Small intestine (tissue), 7 donors: ENCODE data around the gene INKA1. TPM values are rescaled to one million over a fixed set of nuclear protein-coding genes. Genes with fewer than 3 reads are reported as not detected.

Source experiments
- DNase-seq, 2 donors: peaks; one replicate each; pipeline versions ENCODE4 v3.0.0 to v3.0.0-alpha.2; 2013
- FAIRE-seq: peaks from 2 replicates; lab custom pipeline; 2012; peaks lifted over from hg19 to GRCh38; lab: Jason Lieb, UNC
- H3K27ac ChIP-seq, 3 donors: one replicate each; pipeline ENCODE4 v1.5.1; 2013; ENCODE audit warnings: low read length in 2 of 3, mild to moderate bottlenecking in 2 of 3, control low read depth in 1 of 3, inconsistent platforms in 1 of 3, low read depth in 1 of 3, moderate library complexity in 1 of 3
- H3K27me3 ChIP-seq, 3 donors: one replicate each; pipeline ENCODE4 v1.6.1; 2013; ENCODE audit warnings: low read length in 3 of 3, inconsistent platforms in 1 of 3; ENCODE audit not compliant: control insufficient read depth in 3 of 3, insufficient read depth in 3 of 3
- H3K36me3 ChIP-seq, 3 donors: one replicate each; pipeline ENCODE4 v1.6.1; 2013; ENCODE audit warnings: low read length in 3 of 3, inconsistent platforms in 1 of 3, low read depth in 1 of 3, mild to moderate bottlenecking in 1 of 3, moderate library complexity in 1 of 3; ENCODE audit not compliant: control insufficient read depth in 3 of 3, insufficient read depth in 2 of 3
- H3K4me1 ChIP-seq, 3 donors: one replicate each; pipeline ENCODE4 v1.6.1; 2013; ENCODE audit warnings: low read length in 2 of 3, inconsistent platforms in 1 of 3, low read depth in 1 of 3, mild to moderate bottlenecking in 1 of 3, moderate library complexity in 1 of 3; ENCODE audit not compliant: control insufficient read depth in 3 of 3, insufficient read depth in 2 of 3
- H3K4me3 ChIP-seq, 3 donors: one replicate each; pipeline ENCODE4 v1.5.1; 2013; ENCODE audit warnings: low read length in 3 of 3, control low read depth in 1 of 3, inconsistent platforms in 1 of 3, low read depth in 1 of 3, mild to moderate bottlenecking in 1 of 3, moderate library complexity in 1 of 3
- H3K9me3 ChIP-seq, 2 donors: one replicate each; pipeline ENCODE4 v1.6.1; 2013; ENCODE audit warnings: low read depth in 1 of 2, low read length in 1 of 2; ENCODE audit not compliant: control insufficient read depth in 2 of 2, insufficient read depth in 1 of 2
- WGBS, 3 donors: extraction: QIAGEN DNeasy Blood & Tissue Kit; methylation state at CpG; one replicate each; pipeline ENCODE4 v1.1.7; 2013; 5-methylcytosine and 5-hydroxymethylcytosine counted together
- polyA plus RNA-seq, 4 donors: library from polyadenylated mRNA; stranded (reverse) in 3 of 4; unstranded in 1 of 4; fragments of 200-250 nt in 3 of 4; fragments of 120-200 nt in 1 of 4; gene quantifications; one replicate each; pipeline versions ENCODE4 v1.2.1 to v1.2.3, GENCODE V29; 2013
- donor health status: healthy with polysubstance abuse.
- donor health status: control.
- donor health status: control.
- donor health status: Bipolar disorder and iron deficiency.
- donor health status: healthy.

INKA1 gene
- polyA plus RNA-seq, 4 donors = 0.67 to 2.9 (median 2.4) TPM

DNA sequence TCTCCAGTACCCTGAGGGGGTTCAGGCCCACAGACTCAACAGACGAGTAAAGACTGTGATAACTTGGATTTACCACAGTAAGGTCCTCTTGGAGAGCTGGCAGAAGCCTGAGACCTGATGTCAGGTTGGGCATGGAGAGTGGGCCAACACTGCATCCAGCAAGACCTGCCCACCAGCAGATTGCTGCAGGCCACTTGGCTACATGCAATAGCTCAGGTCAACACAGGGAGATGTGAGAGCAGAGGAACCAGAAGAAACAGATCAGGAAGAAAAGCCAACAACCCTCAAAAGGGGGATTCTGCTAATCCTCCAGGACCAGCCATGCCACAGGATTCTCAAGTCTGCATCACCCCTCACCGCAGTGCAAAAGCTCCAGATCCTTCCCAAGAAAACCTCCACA is 15.0 kb upstream of the INKA1 start:
- H3K36me3 ChIP-seq = peaks cover 0 to 14% (median 2%) of the 10 kb centered on the region in 3 donors
- WGBS, 3 donors = 93 to 96% (median 96%) methylated on average over 2 of the region's 2 CpGs

DNA sequence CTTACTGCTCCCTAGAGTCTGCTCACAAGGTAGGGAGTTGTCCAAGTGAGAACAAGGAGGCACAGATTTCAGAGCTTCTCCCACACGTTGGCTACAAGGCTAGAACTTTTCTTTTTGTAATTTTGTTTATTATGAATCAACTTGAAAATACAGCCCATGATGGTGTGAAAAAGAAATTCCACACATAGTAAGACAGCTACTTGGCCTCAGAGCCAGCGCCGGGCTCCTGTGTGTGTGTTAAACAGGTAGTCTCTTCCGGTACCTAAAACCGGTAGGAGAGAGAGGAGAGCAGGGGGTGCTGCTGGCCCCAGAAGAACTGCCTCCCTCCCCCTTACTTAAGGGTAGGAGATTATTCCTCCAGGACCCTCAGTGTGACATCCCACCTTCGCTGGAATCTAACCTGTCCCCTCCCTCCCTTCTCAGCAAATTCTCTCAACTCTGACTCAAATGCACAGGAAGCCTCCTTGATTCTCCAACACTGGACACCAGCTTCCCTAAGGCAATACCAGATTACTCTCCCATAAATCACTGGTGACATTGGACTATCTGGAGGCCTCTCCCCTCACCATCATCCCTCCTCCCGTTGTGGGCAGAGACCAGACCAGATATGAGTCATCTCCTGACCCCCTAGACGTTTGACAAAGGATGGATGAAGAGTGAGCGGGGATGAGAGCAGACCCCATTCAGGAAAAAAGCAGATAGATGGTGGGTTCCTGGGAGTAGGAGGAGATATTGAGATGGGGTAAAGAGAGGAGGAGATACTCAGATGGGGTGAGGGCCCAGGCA is 12.2 kb upstream of the INKA1 start:
- DNase-seq (no peak), FAIRE-seq (no peak)
- Histone ChIP-seq H3K9me3 (no peaks in the 10 kb centered on the region), H3K36me3 (no peaks in the 10 kb centered on the region), H3K27ac (no peak overlapping the region), H3K4me1 (peaks cover 0 to 8% (median 0%) of the 10 kb centered on the region in 3 donors), H3K27me3 (peaks cover 0 to 11% (median 0%) of the 10 kb centered on the region in 3 donors), H3K4me3 (no peak overlapping the region)
- 64 to 67% (median 65%) methylated on average over 9 of the region's 9 CpGs for WGBS, 3 donors

More for the DNA sequence above, 15.0 kb upstream of the INKA1 start:
- Histone ChIP-seq H3K9me3 (no peaks in the 10 kb centered on the region), H3K27ac (no peak overlapping the region), H3K4me1 (peaks cover 0 to 16% (median 4%) of the 10 kb centered on the region in 3 donors), H3K27me3 (peaks cover 0 to 11% (median 0%) of the 10 kb centered on the region in 3 donors), H3K4me3 (no peak overlapping the region)
- FAIRE-seq = no peak
- no peak for DNase-seq

DNA sequence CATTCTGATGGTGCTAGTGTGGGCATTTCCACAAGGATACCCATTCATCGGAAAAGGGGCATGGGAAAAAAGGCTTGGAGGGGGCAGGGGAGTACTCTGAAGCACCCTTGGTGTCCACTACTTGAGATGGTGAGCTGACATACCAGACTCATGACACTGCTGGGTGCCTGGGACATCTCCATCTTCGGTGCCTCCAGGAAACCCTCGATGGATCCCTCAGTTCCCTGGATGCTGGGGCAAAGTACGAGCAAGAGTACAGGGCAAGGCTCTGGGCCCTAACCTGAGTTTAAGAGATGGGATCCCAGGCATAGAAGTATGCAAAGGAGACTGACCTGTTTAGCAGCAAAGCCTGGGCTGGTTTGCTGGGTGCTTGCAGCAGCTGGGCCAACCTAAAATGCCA is 11.5 kb upstream of the INKA1 start:
- H3K36me3 ChIP-seq = no peaks in the 10 kb centered on the region
- no peak overlapping the region for H3K27ac ChIP-seq
- no peak for DNase-seq
- H3K27me3 ChIP-seq = peaks cover 0 to 11% (median 0%) of the 10 kb centered on the region in 3 donors
- no peak for FAIRE-seq
- peaks cover 0 to 8% (median 0%) of the 10 kb centered on the region in 3 donors for H3K4me1 ChIP-seq
- WGBS, 3 donors = 78 to 86% (median 81%) methylated on average over 4 of the region's 4 CpGs
- H3K9me3 ChIP-seq = no peaks in the 10 kb centered on the region
- no peak overlapping the region for H3K4me3 ChIP-seq

DNA sequence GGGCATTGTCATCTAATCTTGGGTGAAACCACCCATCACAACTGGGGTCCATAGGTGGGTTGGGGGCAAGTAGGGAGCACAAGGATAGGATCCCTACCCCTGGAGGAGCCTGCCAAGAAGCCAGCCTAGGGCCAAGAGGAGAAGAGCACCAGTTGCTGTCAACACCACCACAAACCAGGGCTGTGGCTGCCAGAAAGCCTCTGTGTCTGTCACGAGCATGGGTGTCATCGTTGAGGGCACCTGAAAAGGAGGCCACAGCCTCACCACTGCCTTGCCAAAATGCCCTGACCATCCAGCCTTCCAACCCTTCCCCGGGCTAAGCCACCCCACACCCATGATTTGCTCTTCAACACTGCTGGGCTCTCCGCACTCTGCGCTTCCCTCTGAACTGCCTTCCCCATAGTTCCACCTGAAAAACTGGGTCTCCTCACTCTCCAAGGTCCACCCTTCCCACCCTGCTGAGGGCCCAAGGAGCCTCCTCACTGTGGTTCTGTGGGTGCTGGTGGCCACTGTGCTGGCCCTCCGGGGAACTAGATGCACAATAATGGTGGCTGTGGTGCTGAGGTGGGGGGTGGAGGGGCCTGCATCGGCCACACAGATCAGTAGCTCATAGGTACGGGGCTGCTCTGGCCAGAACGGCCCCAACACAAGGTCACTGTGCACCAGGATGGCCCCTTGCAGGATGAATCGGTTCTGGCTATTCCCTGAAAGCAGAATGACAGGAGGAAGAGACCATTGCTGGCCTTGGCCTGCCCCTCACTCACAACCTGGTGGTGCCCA is 10.5 kb upstream of the INKA1 start:
- H3K27ac ChIP-seq = no peak overlapping the region
- H3K4me1 ChIP-seq = no peaks in the 10 kb centered on the region
- no peak overlapping the region for H3K4me3 ChIP-seq
- FAIRE-seq = no peak
- no peaks in the 10 kb centered on the region for H3K9me3 ChIP-seq
- no peak for DNase-seq
- WGBS, 3 donors = 76 to 93% (median 88%) methylated on average over 10 of the region's 10 CpGs
- no peaks in the 10 kb centered on the region for H3K36me3 ChIP-seq
- H3K27me3 ChIP-seq = peaks cover 0 to 11% (median 0%) of the 10 kb centered on the region in 3 donors

DNA sequence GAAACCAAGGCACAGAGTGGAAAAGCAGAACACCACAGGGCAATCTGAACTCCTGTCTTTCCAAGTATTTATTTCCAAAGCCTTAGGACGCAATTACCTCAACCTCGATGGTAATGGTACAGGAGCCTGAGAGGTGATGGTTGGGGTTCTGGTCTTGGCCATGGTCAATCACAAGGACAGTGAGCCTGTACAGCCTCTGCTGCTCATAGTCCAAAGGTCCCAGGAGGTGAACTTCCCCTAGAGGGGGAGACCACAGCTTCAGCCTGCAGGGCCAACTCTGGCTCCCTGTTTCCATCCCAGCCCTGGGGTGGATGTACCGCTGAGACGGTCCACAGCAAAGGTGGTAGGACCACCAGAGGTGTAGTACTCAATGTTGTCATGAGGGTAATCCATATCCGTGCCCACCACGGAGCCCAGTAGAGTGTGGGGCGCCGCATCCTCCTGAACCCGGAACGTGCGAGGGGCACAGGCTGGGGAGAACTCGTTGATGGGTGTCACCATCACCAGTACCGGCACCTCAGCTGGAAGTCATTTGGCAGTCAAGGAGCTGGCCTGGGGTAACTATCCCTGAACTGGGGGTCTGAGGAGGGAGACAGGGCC is 9.5 kb upstream of the INKA1 start:
- Histone ChIP-seq H3K27ac (no peak overlapping the region), H3K9me3 (no peaks in the 10 kb centered on the region), H3K36me3 (no peaks in the 10 kb centered on the region), H3K4me3 (no peak overlapping the region), H3K4me1 (no peaks in the 10 kb centered on the region), H3K27me3 (peaks cover 0 to 11% (median 0%) of the 10 kb centered on the region in 3 donors)
- 92 to 95% (median 95%) methylated on average over 13 of the region's 13 CpGs for WGBS, 3 donors
- DNase-seq (no peak), FAIRE-seq (no peak)

DNA sequence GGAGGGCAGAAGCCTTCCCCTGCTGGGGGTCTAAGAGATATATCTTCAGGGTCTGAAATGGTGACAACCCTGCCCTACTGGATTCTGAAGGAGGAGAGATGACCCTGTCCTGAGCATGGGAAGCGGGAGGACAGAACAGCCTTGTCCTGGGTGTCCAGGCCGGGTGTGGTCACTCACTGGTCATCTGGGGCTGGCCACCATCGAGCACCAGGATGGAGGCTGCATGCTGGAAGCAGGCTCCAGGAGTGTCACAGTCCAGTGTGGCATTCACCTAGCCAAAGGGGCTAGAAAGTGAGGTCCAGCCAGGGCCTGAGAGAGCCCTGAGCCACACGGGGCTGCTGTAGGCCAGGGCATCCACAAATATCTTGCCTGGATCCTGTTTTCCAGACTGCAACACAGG is 8.6 kb upstream of the INKA1 start:
- H3K27me3 ChIP-seq = peaks cover 0 to 11% (median 0%) of the 10 kb centered on the region in 3 donors
- no peaks in the 10 kb centered on the region for H3K9me3 ChIP-seq
- no peaks in the 10 kb centered on the region for H3K4me1 ChIP-seq
- DNase-seq (no peak), FAIRE-seq (no peak)
- H3K36me3 ChIP-seq = no peaks in the 10 kb centered on the region
- WGBS, 3 donors = 64 to 82% (median 80%) methylated on average over 4 of the region's 4 CpGs
- no peak overlapping the region for H3K4me3 ChIP-seq
- no peak overlapping the region for H3K27ac ChIP-seq

DNA sequence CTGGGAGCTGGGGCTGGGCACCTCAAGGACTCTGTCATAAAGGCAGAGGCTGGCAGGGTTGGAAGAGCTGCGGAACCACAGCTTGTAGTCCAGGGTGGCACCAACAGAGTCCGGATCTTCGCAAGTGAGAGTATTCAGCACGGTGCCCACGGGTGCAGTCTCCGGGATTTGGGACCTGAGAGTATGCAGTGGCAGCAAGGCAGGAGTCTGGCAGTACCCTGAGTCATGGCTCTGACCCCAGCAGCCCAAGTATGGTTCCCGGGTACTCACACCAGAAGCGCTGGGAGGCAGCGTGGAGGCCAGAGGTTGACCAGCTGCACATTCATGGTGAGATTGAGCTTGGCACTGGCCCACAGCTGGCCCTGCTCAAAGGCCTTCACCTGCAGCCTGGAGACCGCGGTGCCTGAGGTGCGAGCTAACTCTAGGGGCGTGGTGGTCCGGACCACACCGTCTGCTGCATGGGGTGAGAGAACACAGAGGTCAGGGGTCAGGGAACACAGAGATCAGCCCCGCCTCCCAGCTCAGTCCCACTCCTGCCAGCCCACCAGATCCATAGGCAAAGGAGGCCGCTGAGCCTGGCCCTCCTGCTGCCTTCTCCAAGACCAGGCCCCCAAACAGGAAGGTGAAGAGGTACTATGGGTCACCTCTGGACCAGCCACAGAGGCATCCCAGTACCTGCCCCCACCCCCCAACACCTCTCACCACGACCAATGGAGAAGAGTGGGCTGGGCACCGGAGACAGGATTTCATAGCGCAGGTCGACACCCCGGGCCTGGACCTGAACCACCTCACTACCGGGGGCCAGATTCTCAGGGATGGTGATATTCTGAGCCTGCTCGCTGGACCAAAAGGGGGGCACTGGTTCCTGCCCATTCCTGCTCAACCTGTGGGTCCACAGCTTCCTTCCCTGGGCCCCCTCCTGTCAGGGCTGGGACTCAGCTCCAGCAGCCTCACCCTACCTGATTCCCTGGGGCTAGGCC is 7.8 kb upstream of the INKA1 start:
- Histone ChIP-seq H3K4me1 (no peaks in the 10 kb centered on the region), H3K4me3 (no peak overlapping the region), H3K36me3 (no peaks in the 10 kb centered on the region), H3K27ac (no peak overlapping the region), H3K9me3 (no peaks in the 10 kb centered on the region), H3K27me3 (peaks cover 0 to 8% (median 0%) of the 10 kb centered on the region in 3 donors)
- no peak for FAIRE-seq
- DNase-seq = no peak
- 86 to 93% (median 86%) methylated on average over 20 to 24 of the region's 24 CpGs for WGBS, 3 donors
